IPS-NIHi7 (cell line): ENCODE data around the gene KCNQ5.
"Not testable (repeated sequence)": the region's sequence is repeated elsewhere in the genome, so short reads cannot be mapped to it uniquely, and the experiment has no call there.

ENCODE experiments used
- DNase-seq: peaks from one replicate; pipeline ENCODE4 v3.0.0; 2012; ENCODE audit warnings: mixed read lengths; ENCODE audit errors: extremely low spot score

Gene KCNQ5

DNA sequence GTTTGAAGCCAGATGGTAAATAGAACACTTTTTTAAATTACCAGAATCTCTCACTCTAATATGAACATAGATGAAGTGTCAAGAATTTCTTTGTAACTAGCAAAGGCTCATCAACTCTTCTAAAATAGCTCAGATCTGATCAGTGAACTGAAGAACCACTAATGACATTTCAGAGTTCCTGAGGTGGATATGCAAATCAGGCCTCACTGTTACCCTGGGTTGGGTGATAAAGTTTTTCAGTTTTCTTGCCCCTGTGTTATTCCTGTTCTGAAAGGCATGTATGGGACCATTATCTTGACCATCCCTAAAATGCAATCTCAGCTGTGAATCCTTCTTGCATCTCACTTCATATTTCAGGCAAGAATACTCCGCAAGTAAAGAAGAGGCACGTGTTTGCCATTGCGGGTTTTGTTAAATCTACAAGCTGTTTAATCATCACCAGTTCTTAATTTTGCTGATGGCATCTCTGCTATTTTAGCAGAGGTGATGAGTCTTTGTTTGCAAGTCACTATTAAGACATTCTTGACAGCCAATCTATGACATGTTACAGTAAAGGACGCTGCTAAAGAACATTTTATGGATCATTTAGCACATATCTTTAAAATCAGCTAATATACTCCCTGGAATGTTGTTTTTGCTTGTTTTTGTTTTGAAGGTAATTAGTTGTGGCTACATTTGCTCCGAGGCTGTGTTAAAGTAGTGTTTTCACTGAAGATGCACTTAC is 555.5 kb downstream of the KCNQ5 start:
- no peak for DNase-seq

DNA sequence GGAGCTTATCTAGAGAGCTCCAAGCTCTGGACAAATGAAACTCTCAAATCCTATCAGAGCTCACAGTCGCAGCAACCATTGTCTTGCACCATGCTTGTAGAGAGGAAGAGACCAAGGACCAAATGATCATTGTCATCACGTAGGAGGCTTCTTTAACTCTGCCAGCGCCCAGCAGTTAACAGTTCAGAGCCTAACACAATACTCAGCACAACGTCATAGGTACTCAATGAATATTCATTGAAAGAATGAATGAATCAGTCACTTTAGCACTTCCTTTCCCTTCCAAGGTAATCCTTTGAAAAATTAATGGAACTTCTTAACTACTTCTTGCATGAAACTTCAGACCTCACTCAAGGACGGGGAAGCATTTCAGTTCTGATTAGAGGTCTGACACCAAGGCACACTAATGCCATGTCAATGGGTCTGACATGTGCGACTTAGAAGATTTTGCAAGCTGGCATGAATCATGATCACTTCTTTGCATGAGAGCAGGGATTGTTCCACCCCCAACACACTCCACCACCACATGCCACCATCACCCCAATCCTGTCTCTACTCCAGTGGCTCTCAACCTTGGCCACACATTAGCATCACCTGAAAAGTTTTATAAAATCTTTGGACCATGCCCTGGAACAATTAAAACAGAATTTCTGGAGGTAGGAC is 558.3 kb downstream of the KCNQ5 start:
- DNase-seq: no peak

DNA sequence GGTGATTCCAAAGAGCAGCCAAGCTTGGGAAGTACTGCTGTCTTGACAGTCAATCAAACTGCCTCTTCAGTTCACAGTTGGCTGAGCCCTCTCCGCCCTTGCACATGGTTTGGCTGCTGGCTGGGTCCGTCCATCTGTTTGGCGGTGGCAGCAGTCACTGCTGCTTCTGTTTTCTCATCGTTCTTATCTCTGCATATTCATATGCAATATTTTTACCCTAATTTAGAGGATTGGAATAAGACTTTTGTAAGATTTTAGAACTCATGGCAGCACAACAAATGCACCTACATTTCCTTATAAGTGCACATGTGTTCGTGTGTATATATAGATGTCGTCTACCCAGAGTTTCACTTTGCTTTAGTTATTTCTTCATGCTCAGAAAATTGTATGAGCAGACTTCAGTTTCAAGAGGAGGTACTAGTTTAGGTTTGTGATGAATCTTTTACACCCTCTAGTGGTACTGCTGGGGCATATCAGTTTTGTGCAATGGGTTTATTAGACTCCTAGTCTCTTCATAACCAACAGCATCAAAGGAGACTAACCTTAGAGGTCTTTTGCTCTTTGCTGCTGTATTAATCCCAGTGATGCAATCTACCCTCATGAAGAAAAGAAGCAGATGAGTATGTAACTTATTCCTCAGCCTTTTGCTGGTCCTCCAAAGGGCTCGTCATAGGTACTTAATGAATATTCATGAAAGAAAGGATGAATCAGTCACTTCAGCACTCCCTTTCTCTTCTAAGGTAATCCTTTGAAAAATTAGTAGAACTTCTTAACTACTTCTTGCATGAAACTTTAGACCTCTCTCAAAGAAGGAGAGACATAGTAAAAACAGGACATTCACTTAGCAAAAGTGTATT is 559.1 kb downstream of the KCNQ5 start:
- peak; percentile 56 for DNase-seq

DNA sequence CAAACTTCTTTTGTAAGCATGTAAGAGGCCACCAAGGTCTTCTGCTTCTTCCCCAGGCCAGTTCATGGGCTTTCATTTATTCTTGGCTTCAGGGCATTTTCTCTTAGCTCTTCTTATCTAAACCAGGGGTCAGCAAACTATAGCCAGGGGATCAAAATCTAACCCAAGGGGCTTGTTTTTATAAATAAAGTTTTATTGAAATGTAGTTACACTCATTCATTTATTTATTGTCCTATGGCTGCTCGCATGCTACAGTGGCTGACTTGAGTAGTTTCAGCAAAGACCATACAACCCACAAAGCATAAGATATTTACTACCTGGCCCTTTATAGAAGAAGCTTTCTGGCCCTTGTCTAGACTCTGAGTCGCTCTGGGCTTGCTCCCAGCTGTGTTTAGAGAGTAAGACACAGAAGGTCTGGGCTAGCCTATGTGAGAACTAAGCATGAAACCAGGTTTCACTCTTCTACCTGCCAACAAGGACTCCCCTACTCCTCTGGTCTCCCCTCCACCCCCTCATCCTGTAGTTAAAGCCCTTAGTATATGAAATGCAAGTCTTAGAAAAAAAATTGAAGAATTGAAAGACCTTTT is 560.2 kb downstream of the KCNQ5 start:
- DNase-seq: no peak

- not testable (repeated sequence) for DNase-seq
These were observed 571.4 kb downstream of the KCNQ5 start for GRCh38 chr6:73193302-73193701.

- no peak for DNase-seq
These were observed 572.9 kb downstream of the KCNQ5 start for GRCh38 chr6:73194744-73195143.

GRCh38 chr6:73200247-73200646 is 578.4 kb downstream of the KCNQ5 start:
- DNase-seq: no peak

DNA sequence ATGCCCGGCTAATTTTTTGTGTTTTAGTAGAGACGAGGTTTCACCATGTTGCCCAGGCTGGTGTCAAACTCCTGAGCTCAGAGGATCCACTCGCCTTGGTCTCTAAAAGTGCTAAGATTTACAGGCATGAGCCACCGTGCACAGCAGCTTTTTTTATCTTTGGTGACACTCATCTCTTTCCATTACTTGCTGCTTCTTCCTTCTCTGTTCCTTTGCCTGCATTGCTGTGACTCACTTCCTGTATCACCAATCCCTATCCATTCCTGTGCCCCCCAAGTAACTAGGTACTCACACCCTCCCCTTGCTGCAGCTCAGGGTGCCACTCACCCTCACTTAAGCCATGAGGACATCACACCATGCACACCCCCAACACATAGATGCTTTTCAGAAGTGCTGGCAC is 578.9 kb downstream of the KCNQ5 start:
- DNase-seq: no peak

DNA sequence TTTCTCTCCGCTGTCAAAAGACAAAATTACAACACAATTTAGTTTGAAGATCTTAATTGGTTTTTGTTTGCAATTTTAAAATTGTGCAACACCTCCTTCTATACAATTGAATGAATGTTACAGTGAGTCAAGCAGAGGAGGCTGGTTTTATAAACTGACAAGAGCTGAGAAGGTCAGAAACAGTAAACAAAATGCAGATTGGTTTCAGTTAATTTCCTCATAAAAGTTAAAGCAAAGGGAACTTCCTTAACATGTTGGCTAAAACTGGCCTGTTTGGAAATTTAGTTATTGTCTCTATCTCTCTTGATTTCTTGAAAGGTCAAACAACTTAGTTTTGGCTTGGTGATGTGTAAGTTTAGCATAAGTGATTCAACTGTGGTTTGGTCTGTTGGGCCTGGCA is 581.2 kb downstream of the KCNQ5 start:
- no peak for DNase-seq

- DNase-seq: no peak
These were observed 582.4 kb downstream of the KCNQ5 start for GRCh38 chr6:73204252-73204651.

- no peak for DNase-seq
These were observed 585.5 kb downstream of the KCNQ5 start for GRCh38 chr6:73207221-73207837.

DNA sequence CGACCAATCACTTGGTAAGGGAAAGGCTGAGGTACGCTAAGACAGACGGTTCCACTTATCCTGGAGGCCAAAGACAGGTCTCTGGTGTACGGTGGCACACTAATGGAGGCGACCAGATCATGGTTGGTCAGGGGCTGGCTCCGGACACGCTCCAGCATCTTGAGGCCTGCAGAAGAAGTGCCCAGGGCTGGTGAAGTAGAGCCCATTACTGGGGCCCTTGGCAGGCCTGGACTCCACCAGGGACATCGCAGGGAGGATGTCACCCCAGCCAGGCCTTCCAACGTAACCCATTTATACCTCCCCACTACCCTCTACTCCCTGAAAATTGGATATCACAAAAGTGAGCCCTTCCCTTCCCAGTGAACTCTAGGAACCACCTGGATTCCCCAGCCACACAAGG is 587.3 kb downstream of the KCNQ5 start:
- DNase-seq: no peak

GRCh38 chr6:73216859-73217258 is 595.0 kb downstream of the KCNQ5 start:
- DNase-seq: no peak

- no peak for DNase-seq
These were observed 603.5 kb downstream of the KCNQ5 start, which contains the start of gene KHDC1L for GRCh38 chr6:73225396-73225795. Gene KHDC1L (minus strand): TSS chr6:73225496. CDS start chr6:73225408, 88 bp downstream.

- DNase-seq: no peak
These were observed 605.9 kb downstream of the KCNQ5 start for GRCh38 chr6:73227606-73228255.

- no peak for DNase-seq
These were observed 610.1 kb downstream of the KCNQ5 start for GRCh38 chr6:73231986-73232391.

GRCh38 chr6:73233048-73233447 is 611.2 kb downstream of the KCNQ5 start:
- no peak for DNase-seq

DNA sequence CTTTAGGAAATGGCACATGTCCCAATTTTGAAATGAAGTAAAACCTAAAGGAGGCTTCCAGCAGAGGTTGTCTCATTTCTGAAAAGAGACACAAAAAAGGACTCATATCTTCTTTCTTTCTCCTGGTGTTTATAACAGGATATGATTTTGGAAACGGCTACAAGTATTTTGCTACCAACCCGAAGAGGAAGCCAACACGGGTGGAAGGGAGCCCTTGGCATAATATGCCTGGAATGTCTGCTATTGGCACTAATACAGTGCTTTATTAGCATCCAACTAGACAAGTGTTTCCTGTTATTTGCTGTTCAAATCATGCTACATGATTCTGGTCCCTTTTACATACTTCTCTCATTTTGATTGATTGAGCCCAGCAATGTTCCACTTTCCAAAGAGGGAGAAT is 612.1 kb downstream of the KCNQ5 start:
- DNase-seq: not testable (repeated sequence)

GRCh38 chr6:73234733-73235132 is 612.9 kb downstream of the KCNQ5 start:
- no peak for DNase-seq

DNA sequence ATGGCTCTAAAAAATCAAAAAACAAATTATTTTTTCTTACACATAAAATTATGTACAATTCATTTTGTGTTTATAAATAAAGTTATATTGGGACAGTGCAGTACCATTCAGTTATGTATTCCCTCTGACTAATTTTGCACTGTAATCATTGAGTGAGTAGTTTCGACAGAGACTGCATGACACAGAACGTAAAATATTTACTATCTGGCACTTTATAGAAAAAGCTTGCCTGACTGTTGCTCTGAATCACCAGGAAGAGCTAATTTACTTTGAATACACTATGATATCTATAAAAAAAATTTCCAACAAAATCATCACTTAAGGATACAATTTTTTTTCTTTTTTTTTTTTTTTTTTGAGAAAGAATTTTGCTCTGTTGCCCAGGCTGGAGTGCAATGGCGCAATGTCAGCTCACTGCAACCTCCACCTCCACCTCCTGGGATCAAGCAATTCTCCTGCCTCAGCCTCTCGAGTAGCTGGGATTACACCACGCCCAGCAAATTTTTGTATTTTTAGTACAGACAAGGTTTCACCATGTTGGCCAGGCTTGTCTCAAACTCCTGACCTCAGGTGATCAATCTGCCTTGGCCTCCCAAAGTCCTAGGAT is 614.4 kb downstream of the KCNQ5 start:
- DNase-seq: no peak

GRCh38 chr6:73240730-73241129 is 618.9 kb downstream of the KCNQ5 start:
- no peak for DNase-seq
